Fibroblast of pulmonary artery (primary cell): ENCODE data around the gene KLF15.

Source experiments
- DNase-seq: peaks from one replicate; pipeline ENCODE4 v3.0.0-alpha.2; 2010; ENCODE audit warnings: low read depth
- H3K4me3 ChIP-seq: replicated peaks from 2 replicates; pipeline ENCODE4 v1.5.1; 2011; ENCODE audit warnings: low read depth, mild to moderate bottlenecking, control low read depth, low read length, moderate library complexity
- TF ChIP-seq, protein P1 (sequence below): IDR thresholded peaks from 2 replicates; pipeline ENCODE4 v1.5.1; 2011; ENCODE audit warnings: mild to moderate bottlenecking, control low read depth, low read length, inconsistent platforms; ENCODE audit errors: missing control alignments

KLF15 gene

DNA sequence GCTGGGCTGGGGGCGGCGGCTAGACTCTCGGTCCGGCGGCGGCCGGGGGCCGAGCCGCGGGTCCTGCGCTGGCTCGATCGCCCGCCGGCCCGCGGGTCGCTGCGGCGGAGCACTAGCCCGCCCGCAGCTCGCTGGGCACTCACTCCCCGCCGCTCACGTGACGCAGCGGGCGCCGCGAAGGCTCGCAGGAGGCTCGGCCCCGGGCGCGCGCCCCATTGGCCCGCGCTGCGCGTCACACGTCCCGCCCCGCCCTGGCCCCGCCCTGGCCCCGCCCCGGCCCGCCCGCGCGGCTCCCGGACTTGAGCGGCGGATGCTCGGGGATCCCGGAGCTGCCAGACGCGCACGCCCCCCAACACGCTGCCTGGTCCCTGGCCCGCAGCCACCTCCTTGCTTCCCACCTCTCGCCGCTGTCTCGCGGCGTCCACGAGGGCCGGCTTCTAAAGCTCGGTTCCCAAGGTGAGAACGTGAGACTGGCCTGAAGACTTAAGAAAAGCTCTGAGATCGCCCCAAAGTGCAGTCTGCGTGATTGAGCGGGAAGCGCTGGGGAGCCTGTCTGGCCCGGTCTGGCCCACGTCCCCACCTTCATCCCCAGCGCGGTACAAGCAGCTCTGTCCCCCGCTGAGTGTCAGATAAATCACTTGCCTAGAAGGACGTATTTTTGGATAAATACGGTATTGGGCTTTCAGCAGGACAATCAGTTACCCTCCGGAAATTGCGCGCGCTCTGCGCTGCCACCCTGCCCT is at the start of gene KLF15:
TSS of gene KLF15 (minus strand) at position 114 of the 743 bp plus-strand sequence. CDS start 4,486 bp downstream, outside the sequence.
- peak within 1 kb of the TSS; percentile 69 for H3K4me3 ChIP-seq
- peak; percentile 80 for DNase-seq
- TF ChIP-seq, protein P1, sequence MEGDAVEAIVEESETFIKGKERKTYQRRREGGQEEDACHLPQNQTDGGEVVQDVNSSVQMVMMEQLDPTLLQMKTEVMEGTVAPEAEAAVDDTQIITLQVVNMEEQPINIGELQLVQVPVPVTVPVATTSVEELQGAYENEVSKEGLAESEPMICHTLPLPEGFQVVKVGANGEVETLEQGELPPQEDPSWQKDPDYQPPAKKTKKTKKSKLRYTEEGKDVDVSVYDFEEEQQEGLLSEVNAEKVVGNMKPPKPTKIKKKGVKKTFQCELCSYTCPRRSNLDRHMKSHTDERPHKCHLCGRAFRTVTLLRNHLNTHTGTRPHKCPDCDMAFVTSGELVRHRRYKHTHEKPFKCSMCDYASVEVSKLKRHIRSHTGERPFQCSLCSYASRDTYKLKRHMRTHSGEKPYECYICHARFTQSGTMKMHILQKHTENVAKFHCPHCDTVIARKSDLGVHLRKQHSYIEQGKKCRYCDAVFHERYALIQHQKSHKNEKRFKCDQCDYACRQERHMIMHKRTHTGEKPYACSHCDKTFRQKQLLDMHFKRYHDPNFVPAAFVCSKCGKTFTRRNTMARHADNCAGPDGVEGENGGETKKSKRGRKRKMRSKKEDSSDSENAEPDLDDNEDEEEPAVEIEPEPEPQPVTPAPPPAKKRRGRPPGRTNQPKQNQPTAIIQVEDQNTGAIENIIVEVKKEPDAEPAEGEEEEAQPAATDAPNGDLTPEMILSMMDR = no peak

DNA sequence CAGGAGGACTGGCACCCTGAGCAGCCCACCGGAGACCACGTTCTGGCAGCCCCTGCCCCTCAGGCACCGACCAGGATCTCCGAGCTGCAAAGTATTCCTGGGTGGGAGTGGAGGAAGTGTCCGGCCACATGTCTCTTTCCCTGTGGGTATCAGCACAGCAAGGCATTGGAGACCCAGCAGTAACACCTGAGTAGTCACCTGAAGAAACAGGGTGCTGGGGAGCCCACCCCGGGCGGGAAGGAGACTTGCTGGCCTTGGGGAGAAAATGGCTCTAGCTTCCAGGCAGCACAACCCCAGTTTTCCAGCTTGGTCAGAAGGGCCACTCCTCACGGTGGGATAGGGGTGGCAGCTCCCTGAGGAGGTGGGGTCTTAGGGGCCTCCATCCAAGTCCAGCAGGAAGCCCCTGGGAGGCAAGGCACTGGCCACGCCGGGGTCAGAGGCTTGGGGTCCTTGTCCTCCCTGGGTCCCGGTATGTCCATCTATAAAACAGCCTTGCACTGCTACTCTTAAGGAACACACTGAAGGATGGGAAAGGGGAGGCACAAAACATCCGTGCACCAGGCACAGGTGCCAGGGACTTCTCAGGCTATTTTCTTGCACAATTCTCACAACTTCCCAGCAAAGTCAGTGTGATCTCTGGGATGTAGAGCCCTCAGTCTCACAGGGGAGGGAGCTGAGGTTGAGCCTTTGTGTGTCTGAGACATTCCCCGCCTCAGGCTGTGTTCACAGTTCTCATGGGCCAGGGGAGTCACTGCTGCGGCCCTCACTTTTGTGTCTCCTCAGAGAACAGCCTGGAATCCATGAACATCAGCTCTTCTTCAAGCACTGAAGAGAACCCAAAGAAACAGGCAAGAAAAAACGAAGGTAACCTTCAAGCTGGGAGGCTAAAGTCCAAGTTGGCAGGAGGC is 49.4 kb upstream of the KLF15 start:
- DNase-seq = no peak
- no peak overlapping the region for H3K4me3 ChIP-seq
- TF ChIP-seq, protein P1 = no peak

DNA sequence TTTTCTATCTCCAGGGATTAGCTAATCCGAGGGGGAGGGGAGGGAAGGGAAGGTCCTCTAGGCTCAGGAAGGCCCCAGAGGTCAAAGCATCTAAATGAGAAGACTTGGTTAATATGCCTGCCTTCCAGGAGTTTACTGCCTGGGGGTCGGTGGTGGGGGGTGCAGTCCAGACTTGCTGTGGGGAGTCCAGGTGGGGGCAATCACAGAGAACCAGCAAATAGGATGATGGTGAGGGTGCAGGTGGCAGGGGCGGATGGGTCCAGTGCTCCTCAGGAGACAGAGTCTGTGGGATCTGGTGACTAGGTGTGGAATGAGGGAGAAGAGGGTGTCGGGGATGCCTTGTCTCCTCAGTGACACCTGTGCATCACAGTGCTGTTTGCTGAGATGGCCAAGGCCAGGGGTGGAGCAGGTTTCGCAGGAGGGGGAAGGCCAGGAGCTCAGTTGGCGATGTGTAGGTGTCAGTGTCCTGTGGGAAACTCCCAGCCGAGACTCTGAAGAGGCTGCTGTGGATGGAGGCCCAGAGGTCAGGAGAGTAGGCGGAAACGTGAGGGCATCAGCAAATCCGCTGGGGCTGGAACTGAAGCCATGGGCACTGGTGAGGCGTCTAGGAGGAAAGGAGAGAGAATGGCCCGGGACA is 45.6 kb upstream of the KLF15 start:
- TF ChIP-seq, protein P1 = no peak
- no peak overlapping the region for H3K4me3 ChIP-seq
- DNase-seq = no peak

DNA sequence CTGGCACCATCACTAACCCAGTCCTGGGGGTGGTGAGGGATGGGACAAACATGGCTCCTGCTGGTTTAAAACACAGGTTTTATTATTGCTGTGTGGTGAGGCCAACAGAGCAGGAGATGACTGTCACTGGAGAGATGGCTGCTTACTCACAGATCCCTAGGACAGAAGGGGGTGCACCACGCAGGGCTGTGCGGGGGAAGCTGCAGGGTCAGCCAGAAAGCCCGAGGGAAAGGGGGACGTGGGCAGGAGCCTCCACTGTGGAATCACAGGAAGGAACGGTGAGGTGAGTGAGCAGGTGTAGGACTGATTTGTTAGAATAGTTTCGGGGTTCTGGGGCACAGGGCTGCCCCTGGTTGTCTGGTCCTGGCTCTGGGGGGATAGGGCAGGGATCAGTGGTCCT is 45.0 kb upstream of the KLF15 start:
- no peak overlapping the region for H3K4me3 ChIP-seq
- TF ChIP-seq, protein P1 = no peak
- DNase-seq = no peak

DNA sequence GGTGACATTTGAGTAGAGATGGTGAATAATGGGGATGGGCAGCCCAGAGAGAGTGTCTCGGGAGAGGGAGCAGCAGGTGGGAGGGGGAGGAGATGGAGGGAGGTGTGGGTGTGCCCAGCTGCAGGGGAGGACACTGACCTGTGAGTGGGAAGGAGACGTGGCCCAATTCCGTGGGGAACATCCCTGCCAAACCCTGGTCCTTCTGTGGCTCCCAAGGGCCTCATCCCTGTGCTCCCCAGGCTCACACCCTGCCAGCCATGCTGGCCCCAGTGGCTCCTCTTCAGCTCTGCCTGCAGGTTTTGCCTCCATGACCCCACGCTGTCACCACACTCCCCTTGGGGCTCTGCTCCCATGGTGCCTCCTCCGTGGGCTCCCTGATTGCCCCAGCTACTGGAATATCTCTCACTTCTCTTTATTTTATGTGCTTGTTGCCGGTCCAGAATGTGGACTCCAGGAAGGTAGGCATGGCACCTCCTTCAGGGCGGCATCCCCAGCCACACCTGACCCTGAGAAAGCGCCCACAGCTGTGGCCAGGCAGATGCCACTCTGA is 44.5 kb upstream of the KLF15 start:
- TF ChIP-seq, protein P1 = no peak
- no peak for DNase-seq
- no peak overlapping the region for H3K4me3 ChIP-seq

DNA sequence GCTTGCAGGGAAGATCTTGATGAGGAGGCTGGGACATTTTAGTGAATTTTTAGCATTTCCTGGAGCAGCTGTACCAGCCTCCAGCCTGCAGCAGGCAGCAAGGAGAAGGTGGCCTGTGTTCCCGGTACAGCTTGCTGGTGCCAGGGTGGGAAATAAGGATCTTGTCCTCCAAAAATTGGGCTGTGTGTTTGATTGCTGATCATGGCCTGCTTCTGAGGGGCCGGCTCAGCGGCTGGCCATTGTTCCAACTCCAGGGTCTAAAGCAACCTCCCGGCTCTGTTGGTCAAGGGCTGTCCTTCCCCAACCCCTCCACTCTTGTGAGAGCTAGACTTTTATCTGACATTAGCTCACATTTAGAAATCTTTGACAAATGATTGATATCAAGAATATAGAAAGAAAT is 42.5 kb upstream of the KLF15 start:
- H3K4me3 ChIP-seq = no peak overlapping the region
- DNase-seq = no peak
- TF ChIP-seq, protein P1 = no peak
